ENCODE data around the gene TJP3. TPM values are rescaled to one million over a fixed set of nuclear protein-coding genes. Genes with fewer than 3 reads are reported as not detected.

The TJP3 gene
- total RNA-seq, 1 donor from 2014 or later = 14.7 TPM

DNA sequence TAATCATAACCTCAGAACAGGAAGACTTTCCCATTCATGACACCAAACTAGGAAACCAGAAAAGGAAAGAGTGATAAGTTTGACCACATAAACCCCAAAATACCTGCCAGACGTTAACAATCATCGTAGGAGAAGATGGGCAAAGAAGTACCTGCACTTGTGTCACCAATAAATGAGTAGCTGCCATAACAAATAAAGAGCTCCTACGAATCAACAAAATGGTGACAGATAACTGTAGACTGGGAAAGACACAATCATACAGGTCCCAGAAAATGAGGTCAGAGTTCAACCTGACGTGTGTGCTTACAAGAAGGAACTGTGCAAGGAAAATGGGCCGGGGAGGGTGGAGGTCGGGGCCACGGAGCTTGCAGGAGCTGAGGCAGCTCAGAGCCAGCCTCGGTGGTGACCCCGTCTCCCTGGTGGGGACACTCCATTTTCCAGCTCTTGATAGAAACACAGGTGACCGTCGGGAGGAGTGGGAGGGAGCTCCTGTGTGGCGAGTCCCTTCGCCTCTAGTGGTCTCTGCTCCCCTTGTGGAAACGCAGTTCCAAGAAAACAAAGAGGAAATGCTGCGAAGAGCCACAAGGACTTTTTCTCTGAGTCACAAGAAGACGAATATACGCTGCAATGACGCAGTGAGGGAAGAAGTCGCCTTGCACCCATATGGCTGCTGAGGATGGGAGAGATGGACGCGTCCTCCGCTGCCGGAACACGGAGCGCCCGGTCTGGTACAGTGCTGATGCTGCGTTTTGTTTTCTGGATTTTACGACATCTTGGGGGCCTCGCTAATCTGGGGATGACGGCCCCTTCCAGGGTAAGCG lies 17.4 kb upstream of the TJP3 start:
- Histone ChIP-seq H3K27me3 (no peaks in the 10 kb centered on the region), H3K4me1 (peaks cover 13% of the 10 kb centered on the region), H3K4me2 (no peak overlapping the region), H3K9ac (no peak overlapping the region), H3F3A (ENCODE audit: low read depth) (peaks cover 6% of the 10 kb centered on the region), H3K4me3 (no peak overlapping the region), H4K20me1 (ENCODE audit: low read depth) (peaks cover 56% of the 10 kb centered on the region), H3K36me3 (no peaks in the 10 kb centered on the region), H2AFZ (replicated peaks) (no peak overlapping the region), H3K79me2 (ENCODE audit: low read depth) (peaks cover 86% of the 10 kb centered on the region), H3K9me3 (ENCODE audit: low read depth) (no peaks in the 10 kb centered on the region), H3K27ac (no peak overlapping the region)
- H3K27me3 Mint-ChIP-seq (ENCODE audit: insufficient read depth, low read depth) = peaks cover 2% of the 10 kb centered on the region
- peaks cover 13% of the 10 kb centered on the region for H3K4me1 Mint-ChIP-seq
- TF ChIP-seq CTCF (IDR thresholded peaks at IDR 0.05) (no peak), EZH2phosphoT487 (IDR thresholded peaks at IDR 0.05) (no peak), EZH2 (IDR thresholded peaks at IDR 0.05) (no peak)
- DNase-seq (ENCODE audit: low spot score) = no peak
- H3K36me3 Mint-ChIP-seq = peaks cover 16% of the 10 kb centered on the region
- peaks cover 3% of the 10 kb centered on the region for H3K9me3 Mint-ChIP-seq
- H3K4me3 Mint-ChIP-seq = no peak overlapping the region
- no peak overlapping the region for H3K27ac Mint-ChIP-seq

GRCh38 chr19:3691372-3691716 lies 16.8 kb upstream of the TJP3 start:
- Histone ChIP-seq H3K79me2 (ENCODE audit: low read depth) (peaks cover 91% of the 10 kb centered on the region), H2AFZ (replicated peaks) (no peak overlapping the region), H4K20me1 (ENCODE audit: low read depth) (peaks cover 61% of the 10 kb centered on the region), H3K27me3 (no peaks in the 10 kb centered on the region), H3F3A (ENCODE audit: low read depth) (peaks cover 6% of the 10 kb centered on the region), H3K9me3 (ENCODE audit: low read depth) (no peaks in the 10 kb centered on the region), H3K27ac (no peak overlapping the region), H3K4me2 (no peak overlapping the region), H3K4me3 (no peak overlapping the region), H3K4me1 (peaks cover 13% of the 10 kb centered on the region), H3K36me3 (no peaks in the 10 kb centered on the region), H3K9ac (no peak overlapping the region)
- H3K9me3 Mint-ChIP-seq = peaks cover 3% of the 10 kb centered on the region
- H3K4me1 Mint-ChIP-seq = peaks cover 13% of the 10 kb centered on the region
- TF ChIP-seq EZH2phosphoT487 (IDR thresholded peaks at IDR 0.05) (no peak), EZH2 (IDR thresholded peaks at IDR 0.05) (no peak), CTCF (IDR thresholded peaks at IDR 0.05) (no peak)
- DNase-seq (ENCODE audit: low spot score) = no peak
- peaks cover 16% of the 10 kb centered on the region for H3K36me3 Mint-ChIP-seq
- H3K4me3 Mint-ChIP-seq = no peak overlapping the region
- H3K27ac Mint-ChIP-seq = no peak overlapping the region
- peaks cover 2% of the 10 kb centered on the region for H3K27me3 Mint-ChIP-seq (ENCODE audit: insufficient read depth, low read depth)

GRCh38 chr19:3691726-3692125 lies 16.5 kb upstream of the TJP3 start:
- Histone ChIP-seq H2AFZ (replicated peaks) (no peak overlapping the region), H4K20me1 (ENCODE audit: low read depth) (peaks cover 64% of the 10 kb centered on the region), H3F3A (ENCODE audit: low read depth) (peaks cover 6% of the 10 kb centered on the region), H3K4me2 (no peak overlapping the region), H3K4me3 (no peak overlapping the region), H3K9ac (no peak overlapping the region), H3K27ac (no peak overlapping the region), H3K79me2 (ENCODE audit: low read depth) (peaks cover 92% of the 10 kb centered on the region), H3K27me3 (no peaks in the 10 kb centered on the region), H3K9me3 (ENCODE audit: low read depth) (no peaks in the 10 kb centered on the region), H3K36me3 (no peaks in the 10 kb centered on the region), H3K4me1 (peaks cover 13% of the 10 kb centered on the region)
- peaks cover 12% of the 10 kb centered on the region for H3K4me1 Mint-ChIP-seq
- H3K36me3 Mint-ChIP-seq = peaks cover 16% of the 10 kb centered on the region
- no peak for DNase-seq (ENCODE audit: low spot score)
- no peak overlapping the region for H3K27ac Mint-ChIP-seq
- TF ChIP-seq CTCF (IDR thresholded peaks at IDR 0.05) = no peak
- no peak for TF ChIP-seq EZH2 (IDR thresholded peaks at IDR 0.05)
- no peak for TF ChIP-seq EZH2phosphoT487 (IDR thresholded peaks at IDR 0.05)
- peaks cover 2% of the 10 kb centered on the region for H3K27me3 Mint-ChIP-seq (ENCODE audit: insufficient read depth, low read depth)
- H3K9me3 Mint-ChIP-seq = peaks cover 3% of the 10 kb centered on the region
- no peak overlapping the region for H3K4me3 Mint-ChIP-seq

Measured in neural progenitor cell (in vitro differentiated cells).